OCI-LY7 (cell line): Measurements from ENCODE around the gene FFAR2. TPM values are rescaled to one million over a fixed set of nuclear protein-coding genes. Genes with fewer than 3 reads are reported as not detected.
"Not testable (repeated sequence)": the region's sequence is repeated elsewhere in the genome, so short reads cannot be mapped to it uniquely, and the experiment has no call there.

Experiments used
- BruUV-seq: library from RNA; stranded (reverse); fragments of 400-500 nt; replicated peaks from 2 replicates; lab custom pipeline; 2021; lab: Mats Ljungman, UMichigan
- CTCF ChIA-PET: fragments of 300-600 bp; sonication (Branson Sonifier 250); formaldehyde crosslinking; loops from one replicate; lab custom pipeline; 2022; ENCODE audit warnings: antibody characterized with exemption; ENCODE audit not compliant: unreplicated experiment; lab: Charles Lee
- POLR2A ChIA-PET: fragments of 300-600 bp; sonication (Branson Sonifier 250); formaldehyde crosslinking; loops from one replicate; lab custom pipeline; 2022; ENCODE audit warnings: antibody characterized with exemption; lab: Charles Lee
- DNase-seq: peaks from one replicate; pipeline ENCODE4 v3.0.0-alpha.2; 2015; ENCODE audit warnings: low spot score
- H2AFZ ChIP-seq: fragments of 200-600 bp; sonication (generic), shearing (Covaris generic); 2 replicates; pipeline ENCODE4 v1.6.1; 2014; ENCODE audit warnings: mild to moderate bottlenecking, antibody characterized with exemption, low read length, moderate library complexity
- H3K27ac ChIP-seq: fragments of 200-600 bp; sonication (generic); 2 replicates; pipeline ENCODE4 v1.5.1; 2014; ENCODE audit warnings: mixed run types, low read depth, mild to moderate bottlenecking, moderate library complexity, low read length, inconsistent platforms; ENCODE audit not compliant: poor library complexity, severe bottlenecking
- H3K36me3 ChIP-seq: fragments of 200-600 bp; sonication (generic); 2 replicates; pipeline ENCODE4 v1.6.1; 2014; ENCODE audit warnings: mild to moderate bottlenecking, antibody characterized with exemption, low read length, moderate library complexity, mixed read lengths; ENCODE audit not compliant: insufficient read depth
- H3K4me1 ChIP-seq: fragments of 200-600 bp; sonication (generic); 2 replicates; pipeline ENCODE4 v1.5.1; 2014; ENCODE audit warnings: mild to moderate bottlenecking, low read length; ENCODE audit not compliant: insufficient read depth, poor library complexity, severe bottlenecking
- H3K4me2 ChIP-seq: fragments of 200-600 bp; sonication (generic); 2 replicates; pipeline ENCODE4 v1.6.1; 2014; ENCODE audit warnings: mild to moderate bottlenecking, low read length
- H3K4me3 ChIP-seq: fragments of 200-600 bp; sonication (generic); 2 replicates; pipeline ENCODE4 v1.5.1; 2014; ENCODE audit warnings: mild to moderate bottlenecking, low read depth, low read length; ENCODE audit not compliant: poor library complexity, severe bottlenecking
- H3K79me2 ChIP-seq: fragments of 200-600 bp; sonication (generic); 2 replicates; pipeline ENCODE4 v1.6.1; 2016; ENCODE audit warnings: low read depth, mild to moderate bottlenecking, low read length, moderate library complexity, mixed read lengths; ENCODE audit not compliant: insufficient read depth
- H3K9me2 ChIP-seq: fragments of 200-600 bp; sonication (generic); 2 replicates; pipeline ENCODE4 v1.6.1; 2016; ENCODE audit warnings: mild to moderate bottlenecking, low read length, mixed read lengths; ENCODE audit not compliant: insufficient read depth
- H3K9me3 ChIP-seq: fragments of 200-600 bp; sonication (generic); 2 replicates; pipeline ENCODE4 v1.6.1; 2014; ENCODE audit warnings: mild to moderate bottlenecking, mixed run types, low read length, mixed read lengths
- H4K20me1 ChIP-seq: fragments of 200-600 bp; sonication (generic); 2 replicates; pipeline ENCODE4 v1.6.1; 2014; ENCODE audit warnings: mild to moderate bottlenecking, antibody characterized with exemption, low read length, moderate library complexity, mixed read lengths; ENCODE audit not compliant: insufficient read depth
- EZH2phosphoT487 ChIP-seq: fragments of 200-600 bp; sonication (generic); IDR thresholded peaks from 2 replicates; pipeline ENCODE4 v1.6.1; 2018; ENCODE audit warnings: low read depth, borderline replicate concordance, mild to moderate bottlenecking, mixed run types, antibody characterized with exemption, low read length, moderate library complexity, mixed read lengths
- intact Hi-C: fragments of 100-400 bp; cut with micrococcal nuclease; formaldehyde crosslinking; loops from one replicate; pipeline ENCODE4 v1.10.0; 2022; ENCODE audit not compliant: unreplicated experiment
- total RNA-seq, 2 experiments: library from RNA; depleted of rRNA in 1 of 2; stranded (reverse); fragments of >200 nt in 1 of 2; shearing (Covaris generic) in 1 of 2; gene quantifications; 2 replicates each; pipeline ENCODE4 v1.2.3, GENCODE V29; 2014 to 2022
- TF ChIP-seq, protein P1 (sequence below): fragments of 200-600 bp; sonication (generic); conservative IDR thresholded peaks from 2 replicates; pipeline ENCODE4 v1.5.1; 2014; ENCODE audit warnings: mild to moderate bottlenecking, antibody characterized with exemption, low read length, moderate library complexity, mixed read lengths

Gene FFAR2
- total RNA-seq, 2 experiments from 2014 or later, result not detected

DNA sequence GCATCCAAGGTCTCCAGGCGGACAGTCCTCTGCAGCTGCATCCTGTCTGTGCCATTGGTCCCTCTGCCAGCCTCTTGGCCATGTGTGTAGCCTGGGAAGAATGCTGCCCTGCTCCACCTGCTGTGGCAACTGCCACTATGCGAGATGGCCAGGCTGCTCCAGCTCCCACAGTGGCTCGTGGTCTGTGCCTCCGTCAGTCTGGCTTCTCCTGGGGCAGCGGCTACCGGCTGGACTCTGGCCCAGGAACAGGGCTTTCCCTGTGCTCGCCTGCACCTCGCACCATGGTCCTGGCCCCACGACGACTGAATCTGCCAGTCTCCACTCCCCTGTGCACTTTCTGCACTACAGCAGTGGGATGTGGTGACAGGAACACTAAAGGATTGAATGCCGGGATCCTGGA, 26.7 kb upstream of the FFAR2 start:
- ChIA-PET CTCF (no interaction called here), POLR2A (no interaction called here)
- no peaks in the 10 kb centered on the region for H4K20me1 ChIP-seq

DNA sequence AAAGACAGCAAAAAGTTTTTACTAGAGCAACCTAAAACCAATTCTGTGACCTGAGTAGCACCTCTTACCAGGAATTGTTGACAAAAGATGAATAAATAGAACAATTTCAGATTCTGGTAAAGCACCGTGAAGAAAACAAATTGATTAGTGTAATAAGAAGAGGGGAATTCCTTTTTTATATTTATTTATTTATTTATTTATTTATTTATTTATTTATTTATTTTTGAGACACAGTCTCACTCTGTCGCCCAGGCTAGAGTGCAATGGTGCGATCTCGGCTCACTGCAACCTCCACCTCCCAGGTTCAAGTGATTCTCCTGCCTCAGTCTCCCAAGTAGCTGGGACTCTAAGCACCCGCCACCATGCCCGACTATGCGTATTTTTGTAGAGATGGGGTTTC, 24.7 kb upstream of the FFAR2 start:
- CTCF ChIA-PET, H3K9me3 ChIP-seq, intact Hi-C loops, H3K4me2 ChIP-seq, POLR2A ChIA-PET, H3K36me3 ChIP-seq, H3K9me2 ChIP-seq, H2AFZ ChIP-seq, H3K4me3 ChIP-seq, H3K79me2 ChIP-seq, BruUV-seq, H4K20me1 ChIP-seq, H3K4me1 ChIP-seq, DNase-seq, H3K27ac ChIP-seq: not testable (repeated sequence)

More for the DNA sequence above, 26.7 kb upstream of the FFAR2 start:
- no peaks in the 10 kb centered on the region for H3K36me3 ChIP-seq
- DNase-seq, result no peak
- no peaks in the 10 kb centered on the region for H3K9me2 ChIP-seq
- TF ChIP-seq EZH2phosphoT487, result no peak
- TF ChIP-seq, protein P1, sequence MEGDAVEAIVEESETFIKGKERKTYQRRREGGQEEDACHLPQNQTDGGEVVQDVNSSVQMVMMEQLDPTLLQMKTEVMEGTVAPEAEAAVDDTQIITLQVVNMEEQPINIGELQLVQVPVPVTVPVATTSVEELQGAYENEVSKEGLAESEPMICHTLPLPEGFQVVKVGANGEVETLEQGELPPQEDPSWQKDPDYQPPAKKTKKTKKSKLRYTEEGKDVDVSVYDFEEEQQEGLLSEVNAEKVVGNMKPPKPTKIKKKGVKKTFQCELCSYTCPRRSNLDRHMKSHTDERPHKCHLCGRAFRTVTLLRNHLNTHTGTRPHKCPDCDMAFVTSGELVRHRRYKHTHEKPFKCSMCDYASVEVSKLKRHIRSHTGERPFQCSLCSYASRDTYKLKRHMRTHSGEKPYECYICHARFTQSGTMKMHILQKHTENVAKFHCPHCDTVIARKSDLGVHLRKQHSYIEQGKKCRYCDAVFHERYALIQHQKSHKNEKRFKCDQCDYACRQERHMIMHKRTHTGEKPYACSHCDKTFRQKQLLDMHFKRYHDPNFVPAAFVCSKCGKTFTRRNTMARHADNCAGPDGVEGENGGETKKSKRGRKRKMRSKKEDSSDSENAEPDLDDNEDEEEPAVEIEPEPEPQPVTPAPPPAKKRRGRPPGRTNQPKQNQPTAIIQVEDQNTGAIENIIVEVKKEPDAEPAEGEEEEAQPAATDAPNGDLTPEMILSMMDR, result no peak
- H3K9me3 ChIP-seq, result no peaks in the 10 kb centered on the region
- H3K4me1 ChIP-seq, result no peaks in the 10 kb centered on the region
- H2AFZ ChIP-seq, result no peak overlapping the region
- H3K79me2 ChIP-seq, result no peaks in the 10 kb centered on the region
- intact Hi-C loops, result no loop called here
- no TSS peak for BruUV-seq
- H3K4me2 ChIP-seq, result no peak overlapping the region
- H3K4me3 ChIP-seq, result no peak overlapping the region
- no peak overlapping the region for H3K27ac ChIP-seq

DNA sequence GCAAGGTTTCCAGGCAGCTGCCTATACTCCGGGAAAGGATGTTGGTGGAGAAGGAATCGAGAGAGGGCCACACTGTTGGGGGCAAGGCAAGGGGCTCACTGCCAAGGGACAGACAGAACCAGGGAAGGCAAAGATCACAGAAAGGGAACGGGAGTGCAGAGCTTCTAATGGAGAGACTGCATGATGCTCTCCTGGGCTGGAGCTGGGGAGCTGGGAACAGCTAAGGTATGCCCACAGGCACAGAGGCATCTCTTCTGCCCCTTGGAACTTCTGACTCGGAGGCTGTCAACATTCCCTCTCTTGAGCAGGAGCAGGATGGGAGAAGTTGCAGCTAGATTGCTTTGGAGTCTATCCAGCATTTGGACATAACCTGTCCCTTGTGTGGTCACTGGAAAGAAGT, 22.4 kb upstream of the FFAR2 start:
- Histone ChIP-seq H3K9me3 (no peaks in the 10 kb centered on the region), H3K4me1 (no peaks in the 10 kb centered on the region), H3K79me2 (no peaks in the 10 kb centered on the region), H4K20me1 (no peaks in the 10 kb centered on the region), H3K4me3 (no peak overlapping the region), H3K4me2 (no peak overlapping the region), H3K27ac (no peak overlapping the region), H3K36me3 (no peaks in the 10 kb centered on the region), H2AFZ (no peak overlapping the region), H3K9me2 (no peaks in the 10 kb centered on the region)
- ChIA-PET POLR2A (no interaction called here), CTCF (no interaction called here)
- no TSS peak for BruUV-seq
- no peak for DNase-seq
- intact Hi-C loops, result no loop called here
- no peak for TF ChIP-seq EZH2phosphoT487
- TF ChIP-seq, protein P1, result no peak
